Measurements from ENCODE around the gene CCDC97. TPM values are rescaled to one million over a fixed set of nuclear protein-coding genes. Genes with fewer than 3 reads are reported as not detected.

The CCDC97 gene
- total RNA-seq, 1 donor from 2014 or later: 15.5 TPM

DNA sequence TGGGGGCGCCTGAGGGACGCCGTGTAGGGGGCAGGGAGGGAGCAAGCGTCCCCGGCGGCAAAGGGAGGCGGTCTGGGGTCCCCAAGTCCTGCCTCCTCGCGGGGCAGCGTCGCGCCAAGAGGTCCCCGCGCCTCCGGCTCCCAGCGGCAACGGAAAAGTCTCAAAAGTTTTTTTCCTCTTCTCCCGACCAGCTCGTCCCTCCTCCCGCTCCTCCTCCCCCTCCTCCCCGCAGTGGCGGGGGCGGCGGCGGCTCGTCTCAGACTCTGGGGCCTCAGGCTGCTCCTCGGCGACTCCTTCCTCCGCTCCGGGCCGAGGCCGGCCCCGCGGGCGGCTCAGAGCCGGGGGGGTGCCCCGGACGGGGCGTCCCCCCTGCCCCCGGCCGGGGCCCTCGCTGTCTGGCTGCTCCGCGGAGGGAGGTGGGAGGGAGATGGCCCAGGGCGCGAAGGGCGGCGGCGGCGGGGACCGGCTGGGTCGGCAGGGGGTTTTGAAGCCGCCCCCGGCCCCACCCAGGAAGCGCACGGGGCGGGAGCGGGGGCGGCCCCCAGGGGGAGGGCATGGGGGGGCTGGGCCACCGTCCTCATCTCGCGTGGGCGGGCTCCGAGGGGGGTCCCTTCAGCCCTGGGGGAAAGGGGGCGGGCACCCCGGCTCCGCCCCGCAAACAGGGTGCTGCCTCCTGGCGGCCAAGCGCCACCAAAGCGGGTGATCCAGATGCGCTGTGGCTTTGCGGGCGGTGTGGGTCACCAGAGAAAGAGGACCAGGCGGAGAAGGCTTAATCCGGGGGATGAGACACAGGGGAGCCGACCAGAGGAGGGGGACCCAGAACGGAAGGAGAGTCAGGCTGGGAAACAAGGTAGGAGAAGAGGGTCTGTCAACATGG, 43.7 kb downstream of the CCDC97 start, which contains the start of gene TGFB1:
Gene TGFB1 (minus strand): TSS at position 457 of the 877 bp plus-strand sequence. CDS start 878 bp downstream, outside the sequence.
- Histone ChIP-seq H3K4me1 (peaks cover 74% of the 10 kb centered on the region), H3K36me3 (no peaks in the 10 kb centered on the region), H3K27ac (replicated peaks) (peak within 1 kb of the TSS; percentile 94), H3K9me3 (replicated peaks) (no peaks in the 10 kb centered on the region), H3K27me3 (ENCODE audit: low read depth) (peaks cover 13% of the 10 kb centered on the region), H3K4me3 (peak within 1 kb of the TSS; percentile 93)
- TF ChIP-seq, protein P1, sequence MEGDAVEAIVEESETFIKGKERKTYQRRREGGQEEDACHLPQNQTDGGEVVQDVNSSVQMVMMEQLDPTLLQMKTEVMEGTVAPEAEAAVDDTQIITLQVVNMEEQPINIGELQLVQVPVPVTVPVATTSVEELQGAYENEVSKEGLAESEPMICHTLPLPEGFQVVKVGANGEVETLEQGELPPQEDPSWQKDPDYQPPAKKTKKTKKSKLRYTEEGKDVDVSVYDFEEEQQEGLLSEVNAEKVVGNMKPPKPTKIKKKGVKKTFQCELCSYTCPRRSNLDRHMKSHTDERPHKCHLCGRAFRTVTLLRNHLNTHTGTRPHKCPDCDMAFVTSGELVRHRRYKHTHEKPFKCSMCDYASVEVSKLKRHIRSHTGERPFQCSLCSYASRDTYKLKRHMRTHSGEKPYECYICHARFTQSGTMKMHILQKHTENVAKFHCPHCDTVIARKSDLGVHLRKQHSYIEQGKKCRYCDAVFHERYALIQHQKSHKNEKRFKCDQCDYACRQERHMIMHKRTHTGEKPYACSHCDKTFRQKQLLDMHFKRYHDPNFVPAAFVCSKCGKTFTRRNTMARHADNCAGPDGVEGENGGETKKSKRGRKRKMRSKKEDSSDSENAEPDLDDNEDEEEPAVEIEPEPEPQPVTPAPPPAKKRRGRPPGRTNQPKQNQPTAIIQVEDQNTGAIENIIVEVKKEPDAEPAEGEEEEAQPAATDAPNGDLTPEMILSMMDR (IDR thresholded peaks at IDR 0.05; ENCODE audit: borderline replicate concordance): peak; percentile 91
- intact Hi-C loops (cut with micrococcal nuclease): no loop called here
- peak; percentile 89 for DNase-seq

DNA sequence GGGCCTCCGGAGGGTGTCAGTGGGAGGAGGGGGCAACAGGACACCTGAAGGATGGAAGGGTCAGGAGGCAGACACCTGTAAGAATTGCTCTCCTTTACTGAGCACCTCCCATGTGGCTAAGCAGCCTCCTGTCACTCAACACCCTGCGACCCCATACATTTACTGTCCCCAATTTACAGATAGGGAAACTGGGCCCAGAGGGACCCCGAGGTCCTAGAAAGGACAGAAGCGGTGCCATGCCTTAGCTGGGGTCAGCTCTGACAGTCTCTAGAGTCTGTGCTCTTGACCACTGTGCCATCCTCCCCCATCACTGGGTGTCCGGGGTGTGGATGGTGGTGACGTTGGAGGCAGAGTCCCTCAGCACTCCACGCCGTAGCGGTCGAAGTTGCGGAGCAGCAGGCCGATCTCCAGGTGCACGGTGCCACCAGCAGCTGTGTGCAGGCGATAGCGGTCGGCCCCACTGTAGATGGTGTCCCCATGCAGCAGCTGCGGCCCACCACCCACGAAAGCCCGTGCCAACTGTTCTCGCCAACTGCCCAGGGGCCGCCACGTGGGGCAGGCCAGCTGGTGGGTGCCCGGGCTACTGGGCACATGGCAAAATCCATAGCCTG, 44.5 kb downstream of the CCDC97 start:
- Histone ChIP-seq H3K36me3 (no peaks in the 10 kb centered on the region), H3K4me3 (peak overlapping the region; percentile 93), H3K27me3 (ENCODE audit: low read depth) (peaks cover 13% of the 10 kb centered on the region), H3K27ac (replicated peaks) (peak overlapping the region; percentile 94), H3K4me1 (peaks cover 67% of the 10 kb centered on the region), H3K9me3 (replicated peaks) (no peaks in the 10 kb centered on the region)
- intact Hi-C loops (cut with micrococcal nuclease): no loop called here
- TF ChIP-seq, protein P1 (IDR thresholded peaks at IDR 0.05; ENCODE audit: borderline replicate concordance): no peak
- peak; percentile 28 for DNase-seq

DNA sequence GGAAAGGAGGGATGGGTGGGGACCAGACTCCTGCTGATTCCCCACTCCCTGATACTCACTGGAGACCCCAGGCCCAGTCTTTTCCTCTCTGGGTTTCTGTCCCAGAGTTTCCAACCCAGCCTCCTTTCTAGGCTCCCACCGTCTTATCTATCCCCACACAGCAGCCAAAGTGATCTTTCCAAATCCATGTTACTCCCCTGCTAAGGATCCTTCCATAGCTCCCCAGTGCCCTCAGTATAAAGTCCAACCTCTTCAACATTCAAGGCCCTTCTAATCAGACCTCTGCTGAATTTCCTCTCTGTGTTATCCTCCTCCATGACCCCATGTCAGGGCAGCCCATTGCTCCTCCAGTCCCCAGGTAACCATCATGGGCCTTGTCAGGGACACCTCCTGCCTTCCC, 45.1 kb downstream of the CCDC97 start:
- Histone ChIP-seq H3K36me3 (no peaks in the 10 kb centered on the region), H3K27me3 (ENCODE audit: low read depth) (peaks cover 13% of the 10 kb centered on the region), H3K9me3 (replicated peaks) (no peaks in the 10 kb centered on the region), H3K4me3 (no peak overlapping the region), H3K27ac (replicated peaks) (peak overlapping the region; percentile 66), H3K4me1 (peaks cover 63% of the 10 kb centered on the region)
- intact Hi-C loops (cut with micrococcal nuclease): no loop called here
- TF ChIP-seq, protein P1 (IDR thresholded peaks at IDR 0.05; ENCODE audit: borderline replicate concordance): no peak
- no peak for DNase-seq

DNA sequence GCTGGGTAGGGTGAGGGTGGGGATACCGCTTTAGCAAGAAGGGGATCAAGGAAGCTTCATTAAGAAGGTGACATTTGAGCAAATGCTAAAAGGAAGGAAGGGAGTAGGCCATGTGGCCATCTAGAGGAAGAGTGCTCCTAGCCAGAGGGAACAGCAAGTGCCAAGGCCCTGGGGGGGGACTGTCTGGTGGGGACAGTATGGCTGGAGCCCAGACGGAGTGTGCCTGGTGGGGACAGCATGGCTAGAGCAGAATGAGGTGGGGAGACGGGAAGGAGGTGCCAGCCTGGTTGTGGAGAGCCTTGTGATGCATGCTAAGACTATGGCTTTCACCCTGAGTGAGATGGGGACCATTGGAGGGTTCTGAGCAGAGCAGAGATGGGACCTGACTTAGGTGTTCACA, 45.8 kb downstream of the CCDC97 start:
- H3K4me1 ChIP-seq: peaks cover 55% of the 10 kb centered on the region
- intact Hi-C loops (cut with micrococcal nuclease): no loop called here
- no peak overlapping the region for H3K4me3 ChIP-seq
- DNase-seq: peak; percentile 35
- H3K36me3 ChIP-seq: no peaks in the 10 kb centered on the region
- TF ChIP-seq, protein P1 (IDR thresholded peaks at IDR 0.05; ENCODE audit: borderline replicate concordance): no peak
- no peaks in the 10 kb centered on the region for H3K9me3 ChIP-seq (replicated peaks)
- H3K27ac ChIP-seq (replicated peaks): peak overlapping the region; percentile 66
- peaks cover 13% of the 10 kb centered on the region for H3K27me3 ChIP-seq (ENCODE audit: low read depth)

DNA sequence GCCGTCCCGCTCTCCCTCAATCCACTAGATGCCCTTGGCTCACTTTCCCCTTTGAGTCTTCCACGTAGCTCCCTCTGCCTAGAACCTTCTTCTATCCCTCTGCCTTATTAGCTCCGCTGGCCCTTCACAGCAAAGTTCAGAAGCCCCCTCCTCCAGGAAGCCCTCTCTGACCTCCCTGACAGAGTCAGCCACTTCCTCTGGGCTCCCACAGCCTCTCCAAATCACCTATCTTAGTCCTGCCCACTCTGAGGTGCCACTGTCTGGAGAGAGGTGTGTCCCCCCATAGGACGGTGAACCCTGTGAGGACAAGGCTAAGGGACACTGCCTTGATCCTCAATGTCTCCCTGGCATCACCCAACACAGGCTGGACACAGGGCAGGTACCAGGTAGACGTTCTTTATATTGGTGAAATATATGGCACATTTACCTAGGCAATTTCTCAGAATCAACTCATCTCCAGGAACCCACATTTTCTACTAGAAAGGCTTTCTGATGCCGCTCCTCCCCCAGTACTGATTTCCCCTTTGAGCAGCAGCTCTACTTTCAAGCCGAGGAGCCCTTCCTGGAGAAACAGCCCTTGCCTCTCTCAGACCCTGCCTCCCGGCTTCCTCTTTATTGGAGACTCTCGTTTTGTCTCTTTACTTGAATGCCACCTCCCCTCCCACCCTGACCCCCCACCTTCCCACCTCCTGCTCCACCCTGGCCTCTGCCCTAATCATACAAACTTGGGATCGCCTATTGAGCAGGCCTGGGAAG, 47.2 kb downstream of the CCDC97 start:
- intact Hi-C loops (cut with micrococcal nuclease): no loop called here

More for the DNA sequence above, 47.2 kb downstream of the CCDC97 start:
- TF ChIP-seq, protein P1 (IDR thresholded peaks at IDR 0.05; ENCODE audit: borderline replicate concordance): no peak
- Histone ChIP-seq H3K4me3 (no peak overlapping the region), H3K9me3 (replicated peaks) (no peaks in the 10 kb centered on the region), H3K4me1 (peaks cover 41% of the 10 kb centered on the region), H3K27ac (replicated peaks) (peak overlapping the region; percentile 27), H3K27me3 (ENCODE audit: low read depth) (peaks cover 10% of the 10 kb centered on the region), H3K36me3 (no peaks in the 10 kb centered on the region)
- no peak for DNase-seq
